Thyroid gland (tissue), 4 donors: ENCODE data around the gene GBP6. TPM values are rescaled to one million over a fixed set of nuclear protein-coding genes. Genes with fewer than 3 reads are reported as not detected.

Experiments
- DNase-seq, 2 donors: peaks; one replicate each; pipeline ENCODE4 v3.0.0-alpha.2; 2019
- H3K27ac ChIP-seq, 3 donors: fragments of 200-600 bp; sonication (generic); 1 replicate in 2 of 3; 2 replicates in 1 of 3; pipeline ENCODE4 v1.5.1; 2016 to 2019; ENCODE audit warnings: mild to moderate bottlenecking in 1 of 3, moderate library complexity in 1 of 3
- H3K27me3 ChIP-seq: fragments of 200-600 bp; sonication (generic); one replicate; pipeline ENCODE4 v1.5.1; 2019
- H3K36me3 ChIP-seq, 2 donors: fragments of 200-600 bp; sonication (generic); one replicate each; pipeline ENCODE4 v1.5.1; 2016 to 2019
- H3K4me1 ChIP-seq, 2 donors: fragments of 200-600 bp; sonication (generic); one replicate each; pipeline ENCODE4 v1.5.1; 2017 to 2019
- H3K4me3 ChIP-seq, 3 donors: fragments of 200-600 bp; sonication (generic); replicated peaks in 1 of 3; 1 replicate in 2 of 3; 2 replicates in 1 of 3; pipeline ENCODE4 v1.5.1; 2016; ENCODE audit warnings: mild to moderate bottlenecking in 1 of 3
- H3K9me3 ChIP-seq: fragments of 200-600 bp; sonication (generic); one replicate; pipeline ENCODE4 v1.5.1; 2017
- POLR2A ChIP-seq, 2 donors: fragments of 450-650 bp; IDR thresholded peaks; one replicate each; pipeline ENCODE4 v1.6.1; 2017; ENCODE audit warnings: antibody characterized with exemption in 2 of 2, mild to moderate bottlenecking in 2 of 2, moderate library complexity in 1 of 2
- WGBS, 2 donors: methylation state at CpG; one replicate each; pipeline ENCODE4 v1.1.5; 2017; 5-methylcytosine and 5-hydroxymethylcytosine counted together
- intact Hi-C: fragments of 100-400 bp; cut with DNase I; formaldehyde crosslinking; loops from one replicate; pipeline ENCODE4 v1.15.1; 2023
- total RNA-seq, 4 donors: library from RNA; depleted of rRNA; stranded (reverse); fragments of >200 nt; gene quantifications; one replicate each; pipeline ENCODE4 v1.2.3, GENCODE V29; 2016
- TF ChIP-seq, protein P1 (sequence below), 6 experiments: fragments of 200-600 bp in 3 of 6; fragments of 450-650 bp in 3 of 6; sonication (generic) in 3 of 6; IDR thresholded peaks; one replicate each; pipeline ENCODE4 v1.5.1; 2016 to 2019; ENCODE audit warnings: antibody characterized with exemption in 6 of 6, mild to moderate bottlenecking in 2 of 6, inconsistent platforms in 1 of 6, moderate library complexity in 1 of 6

GBP6 gene
- total RNA-seq, 4 donors from 2014 or later: 0.89 TPM; not detected in 3

DNA sequence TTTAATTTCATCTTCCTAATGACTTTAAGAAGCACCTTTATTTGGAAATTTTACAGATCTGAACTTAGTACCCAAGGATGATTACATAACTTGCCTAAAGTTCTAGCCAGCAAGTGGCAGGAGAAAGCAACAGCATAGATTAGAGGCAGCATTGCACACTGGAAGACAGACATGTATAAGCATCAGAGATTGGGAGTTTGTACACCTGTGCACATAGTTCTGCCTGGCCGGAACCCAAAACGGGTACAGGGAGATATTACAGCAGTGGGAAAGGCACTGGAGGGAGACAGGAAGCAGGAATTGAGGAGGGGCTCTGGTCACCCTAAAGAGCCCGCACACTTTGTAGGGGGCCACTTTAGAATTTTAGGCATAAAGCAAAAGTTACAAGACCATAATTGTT, 19.3 kb downstream of the GBP6 start:
- no peaks in the 10 kb centered on the region for H3K36me3 ChIP-seq
- H3K4me1 ChIP-seq: no peaks in the 10 kb centered on the region
- WGBS, 2 donors: 78 to 92% methylated on average over 3 of the region's 3 CpGs
- H3K27me3 ChIP-seq: no peaks in the 10 kb centered on the region
- TF ChIP-seq POLR2A (IDR thresholded peaks at IDR 0.05): no peak
- TF ChIP-seq, protein P1, sequence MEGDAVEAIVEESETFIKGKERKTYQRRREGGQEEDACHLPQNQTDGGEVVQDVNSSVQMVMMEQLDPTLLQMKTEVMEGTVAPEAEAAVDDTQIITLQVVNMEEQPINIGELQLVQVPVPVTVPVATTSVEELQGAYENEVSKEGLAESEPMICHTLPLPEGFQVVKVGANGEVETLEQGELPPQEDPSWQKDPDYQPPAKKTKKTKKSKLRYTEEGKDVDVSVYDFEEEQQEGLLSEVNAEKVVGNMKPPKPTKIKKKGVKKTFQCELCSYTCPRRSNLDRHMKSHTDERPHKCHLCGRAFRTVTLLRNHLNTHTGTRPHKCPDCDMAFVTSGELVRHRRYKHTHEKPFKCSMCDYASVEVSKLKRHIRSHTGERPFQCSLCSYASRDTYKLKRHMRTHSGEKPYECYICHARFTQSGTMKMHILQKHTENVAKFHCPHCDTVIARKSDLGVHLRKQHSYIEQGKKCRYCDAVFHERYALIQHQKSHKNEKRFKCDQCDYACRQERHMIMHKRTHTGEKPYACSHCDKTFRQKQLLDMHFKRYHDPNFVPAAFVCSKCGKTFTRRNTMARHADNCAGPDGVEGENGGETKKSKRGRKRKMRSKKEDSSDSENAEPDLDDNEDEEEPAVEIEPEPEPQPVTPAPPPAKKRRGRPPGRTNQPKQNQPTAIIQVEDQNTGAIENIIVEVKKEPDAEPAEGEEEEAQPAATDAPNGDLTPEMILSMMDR (IDR thresholded peaks at IDR 0.05): no peak
- no peaks in the 10 kb centered on the region for H3K9me3 ChIP-seq
- DNase-seq: no peak
- no peak overlapping the region for H3K4me3 ChIP-seq
- intact Hi-C loops: no loop called here
- H3K27ac ChIP-seq: no peak overlapping the region

DNA sequence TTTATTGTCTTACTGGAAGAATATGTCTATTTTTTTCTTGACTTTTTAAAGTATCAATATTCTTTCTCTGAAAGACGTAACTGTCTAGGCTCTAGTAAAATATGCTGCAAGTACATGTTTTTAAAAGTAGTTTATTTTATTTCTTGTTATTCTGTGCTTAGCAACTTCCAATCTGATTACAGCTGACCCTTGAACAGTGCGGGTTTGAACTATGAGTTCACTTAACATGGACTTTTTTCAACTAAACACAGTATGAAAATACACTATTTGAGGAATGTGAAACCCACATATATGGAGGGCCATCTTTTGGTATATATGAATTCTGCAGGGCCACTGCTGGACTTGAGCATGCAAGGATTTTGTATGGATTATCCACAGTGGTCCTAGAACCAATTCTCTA, 26.8 kb downstream of the GBP6 start:
- Histone ChIP-seq H3K27ac (no peak overlapping the region), H3K36me3 (no peaks in the 10 kb centered on the region), H3K4me1 (no peaks in the 10 kb centered on the region), H3K27me3 (no peaks in the 10 kb centered on the region), H3K4me3 (no peak overlapping the region), H3K9me3 (no peaks in the 10 kb centered on the region)
- intact Hi-C loops: no loop called here
- TF ChIP-seq POLR2A (IDR thresholded peaks at IDR 0.05): no peak
- TF ChIP-seq, protein P1 (IDR thresholded peaks at IDR 0.05): no peak
- 88 to 96% methylated on average over 2 of the region's 2 CpGs for WGBS, 2 donors
- DNase-seq: no peak

DNA sequence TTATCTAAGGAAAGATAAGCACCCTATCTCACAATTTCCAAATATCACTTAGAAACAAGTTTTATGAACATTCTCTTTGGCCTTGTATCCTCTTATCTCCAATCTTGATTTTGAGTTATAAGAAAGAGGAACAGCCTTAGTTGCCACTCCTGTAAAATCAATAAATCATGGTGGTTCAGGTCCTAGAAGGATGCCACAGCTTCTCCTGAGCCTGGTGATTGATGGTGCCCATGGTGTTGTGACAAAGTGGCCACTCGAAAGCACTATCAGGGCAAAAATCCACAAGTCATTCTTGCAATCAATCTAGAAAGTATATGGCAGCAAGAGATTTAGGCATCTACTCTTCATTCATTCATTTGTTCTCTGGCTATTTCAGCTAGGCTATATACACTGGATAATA, 27.8 kb downstream of the GBP6 start:
- no peak overlapping the region for H3K4me3 ChIP-seq
- intact Hi-C loops: no loop called here
- WGBS, 2 donors: 88% methylated on average over 1 of the region's 1 CpG
- no peaks in the 10 kb centered on the region for H3K9me3 ChIP-seq
- TF ChIP-seq, protein P1 (IDR thresholded peaks at IDR 0.05): no peak
- no peak for TF ChIP-seq POLR2A (IDR thresholded peaks at IDR 0.05)
- no peak for DNase-seq
- H3K27me3 ChIP-seq: no peaks in the 10 kb centered on the region
- no peaks in the 10 kb centered on the region for H3K4me1 ChIP-seq
- no peaks in the 10 kb centered on the region for H3K36me3 ChIP-seq
- H3K27ac ChIP-seq: no peak overlapping the region

DNA sequence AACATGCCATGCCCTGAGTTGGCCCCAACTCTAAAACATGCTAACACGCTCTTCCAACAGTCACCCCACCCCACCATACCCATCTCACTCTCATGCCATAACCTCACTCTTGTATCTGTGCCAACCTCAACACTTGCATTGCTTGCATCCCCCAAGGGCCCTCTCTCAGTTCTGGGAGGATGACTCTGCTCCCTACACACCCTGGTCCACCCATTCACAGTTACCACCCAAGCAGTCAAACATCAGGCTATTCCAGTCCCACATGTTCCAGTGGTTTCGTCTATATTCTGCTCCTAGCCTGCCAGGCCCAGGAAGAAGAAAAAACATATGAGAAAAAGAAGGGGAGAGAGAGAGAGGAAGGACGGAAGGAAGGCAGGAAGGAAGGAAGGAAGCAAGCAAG, 31.0 kb downstream of the GBP6 start:
- no peak for TF ChIP-seq POLR2A (IDR thresholded peaks at IDR 0.05)
- TF ChIP-seq, protein P1 (IDR thresholded peaks at IDR 0.05): no peak
- H3K4me1 ChIP-seq: no peaks in the 10 kb centered on the region
- H3K27ac ChIP-seq: no peak overlapping the region
- no peaks in the 10 kb centered on the region for H3K36me3 ChIP-seq
- WGBS, 2 donors: 83 to 91% methylated on average over 3 of the region's 3 CpGs
- no peak overlapping the region for H3K4me3 ChIP-seq
- intact Hi-C loops: no loop called here
- H3K9me3 ChIP-seq: no peaks in the 10 kb centered on the region
- H3K27me3 ChIP-seq: no peaks in the 10 kb centered on the region
- no peak for DNase-seq

DNA sequence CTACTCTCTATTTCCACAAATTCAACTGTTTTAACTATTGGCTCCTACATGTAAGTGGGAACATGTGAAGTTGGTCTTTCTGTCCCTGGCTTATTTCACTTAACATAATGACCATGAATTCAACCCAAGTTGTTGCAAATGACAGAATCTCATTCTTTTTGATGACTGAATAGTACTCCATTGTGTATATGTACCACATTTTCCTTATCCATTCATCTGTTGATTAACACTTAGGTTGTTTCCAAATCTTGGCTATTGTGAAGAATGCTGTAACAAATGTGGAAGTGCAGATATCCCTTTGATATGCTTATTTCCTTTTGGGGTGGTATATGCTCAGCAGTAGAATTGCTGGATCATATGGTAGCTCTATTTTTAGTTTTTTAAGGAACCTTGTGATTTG, 33.0 kb downstream of the GBP6 start:
- Histone ChIP-seq H3K4me1 (no peaks in the 10 kb centered on the region), H3K27me3 (no peaks in the 10 kb centered on the region), H3K27ac (no peak overlapping the region), H3K9me3 (no peaks in the 10 kb centered on the region), H3K4me3 (no peak overlapping the region), H3K36me3 (no peaks in the 10 kb centered on the region)
- TF ChIP-seq POLR2A (IDR thresholded peaks at IDR 0.05): no peak
- intact Hi-C loops: no loop called here
- DNase-seq: no peak
